ENCODE results near the gene RCE1. TPM values are rescaled to one million over a fixed set of nuclear protein-coding genes. Genes with fewer than 3 reads are reported as not detected.

The RCE1 gene
- polyA plus RNA-seq, 1 donor: 18.0 TPM

GRCh38 chr11:66857234-66857926, 14.1 kb downstream of the RCE1 start:
- DNase-seq: no peak

GRCh38 chr11:66857927-66858185, 14.6 kb downstream of the RCE1 start:
- no peak for DNase-seq

DNA sequence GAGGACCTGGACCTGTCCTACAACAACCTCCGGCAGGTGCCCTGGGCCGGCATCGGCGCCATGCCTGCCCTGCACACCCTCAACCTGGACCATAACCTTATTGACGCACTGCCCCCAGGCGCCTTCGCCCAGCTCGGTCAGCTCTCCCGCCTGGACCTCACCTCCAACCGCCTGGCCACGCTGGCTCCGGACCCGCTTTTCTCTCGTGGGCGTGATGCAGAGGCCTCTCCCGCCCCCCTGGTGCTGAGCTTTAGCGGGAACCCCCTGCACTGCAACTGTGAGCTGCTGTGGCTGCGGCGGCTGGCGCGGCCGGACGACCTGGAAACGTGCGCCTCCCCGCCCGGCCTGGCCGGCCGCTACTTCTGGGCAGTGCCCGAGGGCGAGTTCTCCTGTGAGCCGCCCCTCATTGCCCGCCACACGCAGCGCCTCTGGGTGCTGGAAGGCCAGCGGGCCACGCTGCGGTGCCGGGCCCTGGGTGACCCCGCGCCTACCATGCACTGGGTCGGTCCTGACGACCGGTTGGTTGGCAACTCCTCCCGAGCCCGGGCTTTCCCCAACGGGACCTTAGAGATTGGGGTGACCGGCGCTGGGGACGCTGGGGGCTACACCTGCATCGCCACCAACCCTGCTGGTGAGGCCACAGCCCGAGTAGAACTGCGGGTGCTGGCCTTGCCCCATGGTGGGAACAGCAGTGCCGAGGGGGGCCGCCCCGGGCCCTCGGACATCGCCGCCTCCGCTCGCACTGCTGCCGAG, 15.1 kb downstream of the RCE1 start:
- no peak for DNase-seq

DNA sequence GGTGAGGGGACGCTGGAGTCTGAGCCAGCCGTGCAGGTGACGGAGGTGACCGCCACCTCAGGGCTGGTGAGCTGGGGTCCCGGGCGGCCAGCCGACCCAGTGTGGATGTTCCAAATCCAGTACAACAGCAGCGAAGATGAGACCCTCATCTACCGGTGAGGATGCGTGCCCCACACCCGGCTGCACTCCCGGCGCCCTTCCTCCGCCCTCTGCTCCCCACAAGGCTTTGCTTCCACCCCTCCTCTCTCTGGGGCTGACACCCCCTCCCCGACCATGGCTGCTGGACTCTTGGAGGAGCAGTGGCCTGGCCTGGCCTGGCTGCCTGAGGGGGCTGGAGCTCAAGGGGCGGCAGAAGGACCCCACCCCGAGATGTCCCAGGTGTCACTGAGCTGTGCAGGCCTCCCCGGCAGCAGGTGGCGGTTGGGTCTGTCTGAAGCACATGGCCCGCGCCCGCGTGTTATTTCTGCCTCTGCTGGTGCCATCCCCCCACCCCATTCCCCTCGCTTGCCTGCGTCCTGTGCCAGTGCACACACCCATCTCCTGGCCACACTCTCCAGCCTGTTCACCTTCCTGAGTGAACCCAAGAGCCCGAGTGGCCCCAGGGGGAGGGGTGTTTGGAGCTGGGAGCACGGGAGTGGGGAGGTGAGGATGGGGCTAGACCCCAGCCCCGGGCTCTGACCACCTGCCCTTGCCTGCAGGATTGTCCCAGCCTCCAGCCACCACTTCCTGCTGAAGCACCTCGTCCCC, 15.9 kb downstream of the RCE1 start:
- no peak for DNase-seq

DNA sequence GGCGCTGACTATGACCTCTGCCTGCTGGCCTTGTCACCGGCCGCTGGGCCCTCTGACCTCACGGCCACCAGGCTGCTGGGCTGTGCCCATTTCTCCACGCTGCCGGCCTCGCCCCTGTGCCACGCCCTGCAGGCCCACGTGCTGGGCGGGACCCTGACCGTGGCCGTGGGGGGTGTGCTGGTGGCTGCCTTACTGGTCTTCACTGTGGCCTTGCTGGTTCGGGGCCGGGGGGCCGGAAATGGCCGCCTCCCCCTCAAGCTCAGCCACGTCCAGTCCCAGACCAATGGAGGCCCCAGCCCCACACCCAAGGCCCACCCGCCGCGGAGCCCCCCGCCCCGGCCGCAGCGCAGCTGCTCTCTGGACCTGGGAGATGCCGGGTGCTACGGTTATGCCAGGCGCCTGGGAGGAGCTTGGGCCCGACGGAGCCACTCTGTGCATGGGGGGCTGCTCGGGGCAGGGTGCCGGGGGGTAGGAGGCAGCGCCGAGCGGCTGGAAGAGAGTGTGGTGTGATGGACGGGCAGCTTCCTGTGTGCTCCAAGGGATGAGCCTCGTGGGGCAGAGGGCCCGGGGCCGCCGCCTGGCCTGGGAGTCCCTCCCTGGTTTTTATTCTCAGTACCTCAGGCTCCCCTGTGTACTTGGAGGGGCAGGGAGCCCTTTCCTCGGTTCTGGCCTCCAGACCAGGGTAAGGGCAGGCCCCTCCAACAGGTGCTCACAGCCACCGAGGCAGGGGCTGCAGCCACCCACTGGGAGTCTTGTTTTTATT, 16.6 kb downstream of the RCE1 start:
- no peak for DNase-seq

DNA sequence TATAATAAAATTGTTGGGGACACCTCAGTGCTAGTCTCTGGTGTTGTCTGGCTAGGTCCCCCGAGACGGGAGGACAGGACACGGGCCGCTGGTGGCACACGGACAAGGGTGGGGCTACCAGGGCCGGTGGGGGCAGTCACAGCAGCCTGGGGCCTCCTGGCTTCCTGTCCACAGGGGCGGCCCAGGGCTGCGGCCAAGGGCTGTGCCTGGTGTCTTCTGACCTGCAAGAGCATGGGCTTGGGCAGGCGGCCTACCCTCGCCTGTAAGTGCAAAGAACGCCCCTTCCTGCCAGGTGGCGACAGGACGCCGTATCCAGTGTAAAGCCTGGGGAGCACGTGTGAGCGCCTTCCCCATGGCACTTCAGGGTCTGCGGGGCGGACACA, 17.2 kb downstream of the RCE1 start:
- no peak for DNase-seq

DNA sequence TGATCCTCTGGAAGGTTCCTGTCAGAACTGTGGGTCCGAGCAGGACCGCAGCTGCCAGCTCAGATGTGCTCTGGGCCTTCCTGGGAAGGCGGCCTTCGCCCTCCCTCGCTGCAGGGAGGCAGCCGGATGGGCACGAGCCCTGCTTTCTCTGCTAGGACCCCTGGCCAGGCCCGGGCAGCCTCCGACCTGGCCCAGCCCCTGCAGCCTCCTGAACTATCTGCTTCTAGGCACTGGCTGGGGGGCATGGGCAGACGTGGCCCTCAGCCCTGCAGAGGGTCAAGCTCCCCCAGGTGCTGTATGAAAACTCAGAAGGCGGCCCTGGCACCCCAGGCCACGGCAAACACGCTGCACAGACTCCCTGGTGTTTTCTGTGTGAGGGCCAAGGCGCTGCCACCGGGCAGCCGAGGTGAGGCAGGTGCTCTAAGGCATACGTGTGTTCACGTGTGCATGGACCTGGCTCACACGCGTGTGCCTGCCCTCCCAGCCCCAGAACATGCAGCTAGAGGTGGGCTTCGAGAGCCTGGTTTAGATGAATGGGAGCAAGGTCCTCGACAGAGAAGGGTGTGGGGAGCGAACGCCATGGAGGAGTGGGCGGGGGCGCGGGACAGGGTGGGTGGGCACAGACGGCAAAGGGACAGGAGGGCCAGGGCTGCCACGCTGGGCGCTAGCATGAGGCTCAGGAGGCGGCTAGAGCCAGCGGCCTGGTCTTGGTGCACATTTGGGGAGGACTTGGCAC, 18.0 kb downstream of the RCE1 start:
- no peak for DNase-seq

- no peak for DNase-seq
Observed at GRCh38 chr11:66861774-66862558, 18.7 kb downstream of the RCE1 start.

DNA sequence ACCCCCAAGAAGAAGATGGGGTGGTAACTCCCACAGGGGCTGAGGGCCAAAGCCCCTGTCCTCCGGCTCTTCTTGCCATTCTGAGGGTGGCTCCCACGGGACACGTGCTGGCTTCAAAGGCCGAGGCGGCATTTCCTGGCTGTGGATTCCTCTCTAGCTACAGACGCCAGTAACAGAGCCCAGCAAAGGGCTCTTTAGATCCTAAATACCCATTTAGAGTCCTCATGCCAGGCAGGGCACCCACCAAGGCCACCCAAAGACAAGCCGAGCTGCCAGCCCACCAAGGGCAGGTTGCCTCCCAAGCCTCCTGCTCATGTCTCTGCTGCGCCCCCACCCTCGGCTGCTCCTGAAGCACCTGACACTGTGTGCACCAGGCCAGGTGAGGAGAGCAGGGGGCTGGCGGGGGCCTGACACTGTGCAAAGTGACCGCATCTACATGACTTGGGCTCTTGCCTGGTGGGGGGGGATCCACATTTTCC, 19.4 kb downstream of the RCE1 start:
- no peak for DNase-seq

DNA sequence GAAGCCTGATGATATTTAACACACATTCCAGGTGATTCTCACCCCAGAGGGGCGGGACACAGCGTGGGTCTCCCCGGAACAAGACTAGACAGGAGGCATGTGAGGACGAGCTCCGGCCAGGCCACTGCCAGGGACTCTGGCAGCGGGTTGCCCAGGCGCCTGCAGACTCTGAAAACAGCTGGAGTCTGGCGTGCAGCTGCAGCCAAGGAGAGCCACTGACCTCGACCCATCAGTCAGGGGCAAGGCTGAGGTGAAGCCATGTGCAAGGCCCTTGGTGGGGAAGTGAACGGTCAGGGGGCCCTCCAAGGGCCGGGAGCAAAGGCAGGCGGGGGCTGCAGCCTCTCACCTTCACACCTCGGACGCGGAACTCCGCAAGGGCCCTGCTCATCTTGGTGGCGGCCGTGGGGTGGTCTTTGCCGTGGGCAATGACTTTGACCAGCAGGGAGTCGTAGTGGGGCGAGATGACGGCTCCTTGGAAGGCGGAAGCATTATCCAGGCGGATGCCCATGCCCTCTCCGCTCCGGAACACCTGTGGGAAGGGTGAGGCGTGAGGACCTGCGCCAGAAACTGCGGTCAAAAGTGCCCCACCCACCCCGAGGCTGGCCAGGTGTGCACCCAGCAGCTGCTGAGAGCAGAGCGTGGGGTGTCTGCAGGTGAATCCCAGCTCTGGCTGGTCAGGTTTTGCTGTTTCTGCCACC, 20.3 kb downstream of the RCE1 start:
- DNase-seq: no peak

DNA sequence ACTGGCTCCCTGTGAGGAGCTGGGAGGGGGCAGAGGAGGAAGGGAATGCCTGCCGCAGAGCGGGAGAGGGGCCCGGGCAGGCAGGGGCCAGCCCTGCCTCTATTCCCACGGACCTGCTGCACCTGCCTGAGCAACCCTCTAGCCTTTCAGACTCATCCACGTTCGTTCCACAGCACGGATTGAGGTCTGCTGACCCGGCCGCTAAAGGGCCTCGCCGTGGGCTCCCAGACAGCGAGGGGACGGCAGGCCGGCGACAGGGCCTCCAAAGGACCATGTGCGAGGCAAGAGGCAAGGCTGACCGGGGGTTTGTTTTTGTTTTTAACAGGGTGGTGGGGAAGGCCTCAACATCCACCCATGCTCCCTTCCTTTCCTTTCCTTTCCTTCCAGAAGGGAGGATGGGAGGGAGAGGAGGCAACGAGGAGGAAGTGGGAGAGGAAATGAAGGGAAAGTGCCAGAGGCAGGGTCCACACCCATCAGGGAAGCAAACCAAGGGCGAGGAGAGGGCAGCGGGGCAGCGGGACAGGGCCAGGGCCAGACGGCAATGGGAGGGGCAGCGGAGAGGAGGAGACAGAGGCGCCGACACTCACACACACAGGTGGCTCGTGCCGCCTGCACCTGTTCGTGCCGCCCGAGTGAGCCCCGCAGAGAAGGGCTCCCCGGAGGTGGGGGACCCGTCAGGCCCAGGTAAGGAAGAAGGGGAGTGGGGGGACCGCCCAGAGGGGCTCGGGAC, 21.1 kb downstream of the RCE1 start:
- no peak for DNase-seq

- DNase-seq: no peak
Observed at GRCh38 chr11:66864924-66865697, 21.9 kb downstream of the RCE1 start.

GRCh38 chr11:66866007-66866406, 22.8 kb downstream of the RCE1 start:
- DNase-seq: no peak

GRCh38 chr11:66866511-66866986, 23.3 kb downstream of the RCE1 start:
- DNase-seq: no peak

DNA sequence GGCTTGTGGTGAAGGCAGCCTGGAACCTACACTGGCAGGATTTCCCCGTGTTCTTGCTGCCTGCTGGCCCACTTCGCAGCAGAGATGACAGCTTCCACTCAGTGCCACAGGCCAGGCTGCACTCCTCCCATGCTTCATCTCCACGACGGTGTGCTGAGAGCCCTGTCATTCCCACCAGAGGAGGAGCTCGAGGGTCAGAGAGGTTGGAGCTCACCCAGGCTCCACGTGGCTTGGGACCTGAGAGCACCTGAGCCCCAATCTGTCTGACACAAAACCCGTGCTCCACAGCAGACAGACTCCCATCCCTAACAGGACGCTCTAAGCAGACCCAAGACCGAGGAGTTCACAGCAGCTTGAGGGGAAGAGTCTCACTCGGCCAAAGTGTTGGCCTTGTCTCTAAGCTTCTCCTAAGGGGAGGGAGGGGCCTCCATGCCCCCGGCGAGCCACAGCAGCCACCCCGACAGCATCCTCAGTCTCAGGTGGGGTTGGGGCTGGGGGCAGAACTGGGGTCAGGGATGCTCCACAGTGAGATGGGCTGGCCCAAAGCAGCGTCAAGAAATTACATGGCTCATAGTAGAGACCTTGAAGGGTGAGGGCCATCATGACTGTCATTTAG, 24.3 kb downstream of the RCE1 start:
- DNase-seq: no peak

GRCh38 chr11:66868082-66868725, 25.0 kb downstream of the RCE1 start:
- no peak for DNase-seq

- DNase-seq: no peak
Observed at GRCh38 chr11:66868726-66869566, 25.7 kb downstream of the RCE1 start.

All from hindlimb muscle (tissue), 1 donor.